Measurements from ENCODE around the gene YOD1.

- TF ChIP-seq YY1 (IDR thresholded peaks at IDR 0.05; ENCODE audit: low read depth) (no peak), EP300 (IDR thresholded peaks at IDR 0.05; ENCODE audit: borderline replicate concordance) (no peak), TEAD4 (IDR thresholded peaks at IDR 0.05) (no peak), ZBTB7A (IDR thresholded peaks at IDR 0.05; ENCODE audit: low read depth) (no peak), TAF1 (IDR thresholded peaks at IDR 0.05; ENCODE audit: low read depth) (no peak), TCF12 (IDR thresholded peaks at IDR 0.05; ENCODE audit: low read depth) (no peak)
These were observed 31.8 kb downstream of the YOD1 start for GRCh38 chr1:207019161-207019560.
